ENCODE results near the gene PRKCE. TPM values are rescaled to one million over a fixed set of nuclear protein-coding genes. Genes with fewer than 3 reads are reported as not detected.

PRKCE gene
- total and polyA plus RNA-seq, 4 donors = 2.5 to 38.6 (median 5.8) TPM

DNA sequence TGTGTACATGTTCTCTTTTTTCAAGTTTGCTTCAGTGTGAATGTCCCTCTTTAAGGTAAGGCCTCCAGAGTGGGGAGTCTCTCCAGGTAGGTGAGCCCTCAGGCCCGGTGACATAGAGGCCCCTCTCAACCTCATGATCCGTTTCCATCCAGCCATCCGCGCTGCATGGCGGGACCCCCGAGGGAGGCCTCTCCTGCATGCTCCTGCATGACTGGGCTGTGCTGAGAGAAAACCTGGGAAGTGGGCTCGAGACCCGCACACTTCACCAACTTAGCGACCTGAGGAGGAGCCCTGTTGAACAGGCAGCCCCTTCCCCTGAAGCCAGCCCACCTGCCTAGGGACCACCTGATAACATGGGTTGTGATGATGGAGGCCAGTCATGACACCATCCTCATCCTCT is 514.4 kb downstream of the PRKCE start:
- H3K27ac ChIP-seq (ENCODE audit: low read depth in 1 of 2, low read length in 2 of 2) = no peak overlapping the region
- DNase-seq (ENCODE audit: low spot score) = no peak
- TF ChIP-seq FOXA1 (IDR thresholded peaks at IDR 0.05) (no peak), NR2F2 (IDR thresholded peaks at IDR 0.05) (no peak), HNF4G (IDR thresholded peaks at IDR 0.05) (no peak), SP1 (IDR thresholded peaks at IDR 0.05) (no peak), YY1 (IDR thresholded peaks at IDR 0.05) (no peak), FOXA2 (IDR thresholded peaks at IDR 0.05) (no peak), TAF1 (conservative IDR thresholded peaks at IDR 0.05) (no peak), EGR1 (IDR thresholded peaks at IDR 0.05; ENCODE audit: low read depth in 2 of 2) (no peak), RAD21 (IDR thresholded peaks at IDR 0.05) (no peak), RXRA (IDR thresholded peaks at IDR 0.05) (no peak), JUND (IDR thresholded peaks at IDR 0.05) (no peak), GABPA (IDR thresholded peaks at IDR 0.05 in 1 of 2, conservative IDR thresholded peaks at IDR 0.05 in 1 of 2) (no peak)
- TF ChIP-seq, protein P1, sequence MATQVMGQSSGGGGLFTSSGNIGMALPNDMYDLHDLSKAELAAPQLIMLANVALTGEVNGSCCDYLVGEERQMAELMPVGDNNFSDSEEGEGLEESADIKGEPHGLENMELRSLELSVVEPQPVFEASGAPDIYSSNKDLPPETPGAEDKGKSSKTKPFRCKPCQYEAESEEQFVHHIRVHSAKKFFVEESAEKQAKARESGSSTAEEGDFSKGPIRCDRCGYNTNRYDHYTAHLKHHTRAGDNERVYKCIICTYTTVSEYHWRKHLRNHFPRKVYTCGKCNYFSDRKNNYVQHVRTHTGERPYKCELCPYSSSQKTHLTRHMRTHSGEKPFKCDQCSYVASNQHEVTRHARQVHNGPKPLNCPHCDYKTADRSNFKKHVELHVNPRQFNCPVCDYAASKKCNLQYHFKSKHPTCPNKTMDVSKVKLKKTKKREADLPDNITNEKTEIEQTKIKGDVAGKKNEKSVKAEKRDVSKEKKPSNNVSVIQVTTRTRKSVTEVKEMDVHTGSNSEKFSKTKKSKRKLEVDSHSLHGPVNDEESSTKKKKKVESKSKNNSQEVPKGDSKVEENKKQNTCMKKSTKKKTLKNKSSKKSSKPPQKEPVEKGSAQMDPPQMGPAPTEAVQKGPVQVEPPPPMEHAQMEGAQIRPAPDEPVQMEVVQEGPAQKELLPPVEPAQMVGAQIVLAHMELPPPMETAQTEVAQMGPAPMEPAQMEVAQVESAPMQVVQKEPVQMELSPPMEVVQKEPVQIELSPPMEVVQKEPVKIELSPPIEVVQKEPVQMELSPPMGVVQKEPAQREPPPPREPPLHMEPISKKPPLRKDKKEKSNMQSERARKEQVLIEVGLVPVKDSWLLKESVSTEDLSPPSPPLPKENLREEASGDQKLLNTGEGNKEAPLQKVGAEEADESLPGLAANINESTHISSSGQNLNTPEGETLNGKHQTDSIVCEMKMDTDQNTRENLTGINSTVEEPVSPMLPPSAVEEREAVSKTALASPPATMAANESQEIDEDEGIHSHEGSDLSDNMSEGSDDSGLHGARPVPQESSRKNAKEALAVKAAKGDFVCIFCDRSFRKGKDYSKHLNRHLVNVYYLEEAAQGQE (IDR thresholded peaks at IDR 0.05) = no peak
- TF ChIP-seq, protein P2, sequence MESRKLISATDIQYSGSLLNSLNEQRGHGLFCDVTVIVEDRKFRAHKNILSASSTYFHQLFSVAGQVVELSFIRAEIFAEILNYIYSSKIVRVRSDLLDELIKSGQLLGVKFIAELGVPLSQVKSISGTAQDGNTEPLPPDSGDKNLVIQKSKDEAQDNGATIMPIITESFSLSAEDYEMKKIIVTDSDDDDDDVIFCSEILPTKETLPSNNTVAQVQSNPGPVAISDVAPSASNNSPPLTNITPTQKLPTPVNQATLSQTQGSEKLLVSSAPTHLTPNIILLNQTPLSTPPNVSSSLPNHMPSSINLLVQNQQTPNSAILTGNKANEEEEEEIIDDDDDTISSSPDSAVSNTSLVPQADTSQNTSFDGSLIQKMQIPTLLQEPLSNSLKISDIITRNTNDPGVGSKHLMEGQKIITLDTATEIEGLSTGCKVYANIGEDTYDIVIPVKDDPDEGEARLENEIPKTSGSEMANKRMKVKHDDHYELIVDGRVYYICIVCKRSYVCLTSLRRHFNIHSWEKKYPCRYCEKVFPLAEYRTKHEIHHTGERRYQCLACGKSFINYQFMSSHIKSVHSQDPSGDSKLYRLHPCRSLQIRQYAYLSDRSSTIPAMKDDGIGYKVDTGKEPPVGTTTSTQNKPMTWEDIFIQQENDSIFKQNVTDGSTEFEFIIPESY (IDR thresholded peaks at IDR 0.05) = no peak
- TF ChIP-seq, protein P3, sequence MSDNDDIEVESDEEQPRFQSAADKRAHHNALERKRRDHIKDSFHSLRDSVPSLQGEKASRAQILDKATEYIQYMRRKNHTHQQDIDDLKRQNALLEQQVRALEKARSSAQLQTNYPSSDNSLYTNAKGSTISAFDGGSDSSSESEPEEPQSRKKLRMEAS (IDR thresholded peaks at IDR 0.05) = no peak

DNA sequence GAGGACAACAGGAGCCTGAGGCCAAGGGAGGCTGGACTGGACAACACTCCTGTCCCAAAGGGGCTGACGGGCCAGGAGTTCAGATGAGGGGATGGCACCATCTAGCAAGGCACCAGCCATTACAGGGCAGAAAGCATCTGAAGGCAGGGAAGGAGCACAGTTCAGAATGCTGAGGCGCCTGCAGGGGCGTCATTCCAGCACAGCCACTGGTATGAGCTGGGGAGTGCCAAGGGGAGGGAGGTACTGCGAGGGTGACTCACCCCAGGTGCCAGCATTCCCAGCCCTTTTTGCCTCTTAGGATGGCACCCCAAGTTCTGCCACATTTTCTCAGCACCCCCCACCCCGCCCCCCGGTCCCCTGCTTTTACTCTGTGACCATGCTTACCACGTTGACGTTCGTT is 515.9 kb downstream of the PRKCE start:
- TF ChIP-seq, protein P3 (IDR thresholded peaks at IDR 0.05) = no peak
- TF ChIP-seq EGR1 (IDR thresholded peaks at IDR 0.05; ENCODE audit: low read depth in 2 of 2) (no peak), NR2F2 (IDR thresholded peaks at IDR 0.05) (no peak), RXRA (IDR thresholded peaks at IDR 0.05) (no peak), RAD21 (IDR thresholded peaks at IDR 0.05) (no peak), SP1 (IDR thresholded peaks at IDR 0.05) (no peak), HNF4A (conservative IDR thresholded peaks at IDR 0.05) (no peak)
- TF ChIP-seq, protein P4, sequence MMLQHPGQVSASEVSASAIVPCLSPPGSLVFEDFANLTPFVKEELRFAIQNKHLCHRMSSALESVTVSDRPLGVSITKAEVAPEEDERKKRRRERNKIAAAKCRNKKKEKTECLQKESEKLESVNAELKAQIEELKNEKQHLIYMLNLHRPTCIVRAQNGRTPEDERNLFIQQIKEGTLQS (IDR thresholded peaks at IDR 0.05) = no peak
- TF ChIP-seq, protein P5, sequence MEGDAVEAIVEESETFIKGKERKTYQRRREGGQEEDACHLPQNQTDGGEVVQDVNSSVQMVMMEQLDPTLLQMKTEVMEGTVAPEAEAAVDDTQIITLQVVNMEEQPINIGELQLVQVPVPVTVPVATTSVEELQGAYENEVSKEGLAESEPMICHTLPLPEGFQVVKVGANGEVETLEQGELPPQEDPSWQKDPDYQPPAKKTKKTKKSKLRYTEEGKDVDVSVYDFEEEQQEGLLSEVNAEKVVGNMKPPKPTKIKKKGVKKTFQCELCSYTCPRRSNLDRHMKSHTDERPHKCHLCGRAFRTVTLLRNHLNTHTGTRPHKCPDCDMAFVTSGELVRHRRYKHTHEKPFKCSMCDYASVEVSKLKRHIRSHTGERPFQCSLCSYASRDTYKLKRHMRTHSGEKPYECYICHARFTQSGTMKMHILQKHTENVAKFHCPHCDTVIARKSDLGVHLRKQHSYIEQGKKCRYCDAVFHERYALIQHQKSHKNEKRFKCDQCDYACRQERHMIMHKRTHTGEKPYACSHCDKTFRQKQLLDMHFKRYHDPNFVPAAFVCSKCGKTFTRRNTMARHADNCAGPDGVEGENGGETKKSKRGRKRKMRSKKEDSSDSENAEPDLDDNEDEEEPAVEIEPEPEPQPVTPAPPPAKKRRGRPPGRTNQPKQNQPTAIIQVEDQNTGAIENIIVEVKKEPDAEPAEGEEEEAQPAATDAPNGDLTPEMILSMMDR (IDR thresholded peaks at IDR 0.05; ENCODE audit: low read depth, low read length, missing input control) = no peak
- TF ChIP-seq, protein P2 (IDR thresholded peaks at IDR 0.05) = no peak
- Histone ChIP-seq H3K36me3 (ENCODE audit: control insufficient read depth in 4 of 4, insufficient read depth in 3 of 4, low read depth in 1 of 4, low read length in 3 of 4) (peaks cover 0 to 12% (median 2%) of the 10 kb centered on the region in 4 donors), H3K4me1 (ENCODE audit: control insufficient read depth in 4 of 4, insufficient read depth in 4 of 4, low read length in 3 of 4) (no peaks in the 10 kb centered on the region), H3K27me3 (ENCODE audit: control insufficient read depth in 4 of 4, insufficient read depth in 4 of 4, low read length in 3 of 4) (no peaks in the 10 kb centered on the region), H3K9me3 (ENCODE audit: control insufficient read depth in 4 of 4, low read length in 3 of 4) (no peaks in the 10 kb centered on the region), H3K4me3 (ENCODE audit: low read depth in 1 of 3, low read length in 3 of 3) (no peak overlapping the region), H3K27ac (ENCODE audit: low read depth in 1 of 2, low read length in 2 of 2) (no peak overlapping the region), H3K9ac (ENCODE audit: low read depth in 1 of 2, low read length in 2 of 2) (no peak overlapping the region)
- WGBS = 97% methylated on average over 9 of the region's 9 CpGs
- no peak for DNase-seq (ENCODE audit: low spot score)

More for the DNA sequence above, 514.4 kb downstream of the PRKCE start:
- peaks cover 0 to 14% (median 2%) of the 10 kb centered on the region in 4 donors for H3K36me3 ChIP-seq (ENCODE audit: control insufficient read depth in 4 of 4, insufficient read depth in 3 of 4, low read depth in 1 of 4, low read length in 3 of 4)
- H3K4me1 ChIP-seq (ENCODE audit: control insufficient read depth in 4 of 4, insufficient read depth in 4 of 4, low read length in 3 of 4) = no peaks in the 10 kb centered on the region
- 96% methylated on average over 9 of the region's 9 CpGs for WGBS
- H3K27me3 ChIP-seq (ENCODE audit: control insufficient read depth in 4 of 4, insufficient read depth in 4 of 4, low read length in 3 of 4) = no peaks in the 10 kb centered on the region
- no peak overlapping the region for H3K9ac ChIP-seq (ENCODE audit: low read depth in 1 of 2, low read length in 2 of 2)
- no peaks in the 10 kb centered on the region for H3K9me3 ChIP-seq (ENCODE audit: control insufficient read depth in 4 of 4, low read length in 3 of 4)
- H3K4me3 ChIP-seq (ENCODE audit: low read depth in 1 of 3, low read length in 3 of 3) = no peak overlapping the region

Measured in liver (tissue), 9 donors.